Hematopoietic multipotent progenitor cell treated with erythropoietin and hydrocortisone succinate and interleukin-3 and kit ligand, for 4 days (in vitro differentiated cells): ENCODE measurements around the gene EFR3B.

Experiments used
- DNase-seq: peaks from one replicate; pipeline ENCODE4 v3.0.0-alpha.2; 2015

EFR3B gene

DNA sequence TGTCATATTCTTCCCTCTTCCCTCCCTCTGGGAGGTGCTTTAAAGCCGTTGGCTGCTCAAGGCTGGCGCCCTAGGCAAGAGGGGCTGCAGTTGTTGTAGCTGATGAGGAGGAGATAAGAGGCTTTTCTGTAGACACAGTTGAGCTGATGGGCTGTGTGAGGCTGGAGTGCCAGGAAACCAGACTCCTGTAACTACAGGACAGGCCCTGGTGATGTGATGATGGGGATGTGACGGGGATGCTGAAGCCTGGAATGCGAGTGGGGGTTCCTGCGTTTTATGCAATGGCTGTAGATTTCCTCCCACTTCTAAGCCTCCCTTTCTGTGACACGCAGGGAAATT is 5.7 kb upstream of the EFR3B start:
- DNase-seq: no peak

DNA sequence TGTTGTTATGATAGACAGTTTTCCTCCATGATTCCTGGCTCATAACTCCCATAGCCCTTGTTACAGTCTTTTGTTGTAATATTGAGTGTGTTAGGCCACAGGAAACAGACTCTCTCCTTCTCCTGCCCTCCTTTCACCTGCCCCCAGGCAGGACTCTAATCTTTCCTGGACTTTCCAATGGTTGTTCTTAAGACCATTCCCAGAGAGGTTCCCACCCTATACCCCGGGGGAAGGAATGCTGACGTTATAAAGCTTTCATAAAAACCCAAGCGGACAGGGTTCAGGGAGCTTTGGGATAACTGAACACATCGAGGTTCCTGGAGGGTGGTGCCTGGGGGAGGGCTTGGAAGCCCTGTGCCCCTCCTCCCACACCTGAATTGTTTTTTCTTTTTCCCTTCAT is 2.8 kb upstream of the EFR3B start:
- no peak for DNase-seq

DNA sequence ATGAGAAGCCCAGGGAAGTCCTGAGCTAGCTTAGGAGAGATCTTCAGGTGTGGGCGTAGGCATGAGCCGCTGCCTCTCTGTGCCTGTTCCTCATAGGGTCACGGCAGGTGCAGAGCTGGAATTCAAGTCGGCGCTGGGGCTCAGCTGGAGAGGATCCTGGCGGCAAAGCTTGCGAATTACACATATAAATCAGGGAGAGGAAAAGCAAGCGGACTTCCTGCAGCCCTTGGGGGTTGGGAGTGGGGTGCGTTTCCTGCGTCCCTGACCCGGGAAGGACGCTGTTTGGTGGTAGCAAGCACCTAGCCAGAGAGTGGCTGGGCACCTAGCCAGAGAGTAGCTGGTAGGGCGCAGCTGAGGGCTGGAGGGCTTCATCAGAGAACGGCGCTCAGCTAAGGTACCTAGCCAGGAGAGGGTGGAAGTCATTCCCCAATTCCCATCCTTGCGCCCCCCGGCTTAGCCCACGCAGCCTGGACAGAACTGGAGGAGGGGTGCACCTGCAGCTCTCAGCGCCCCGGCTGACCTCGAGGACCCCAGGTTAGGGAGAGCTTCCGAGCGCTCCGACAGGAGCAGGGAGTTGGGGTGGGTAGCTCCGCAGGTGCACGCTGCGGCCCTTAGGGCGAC is 459 bp upstream of the EFR3B start:
- DNase-seq: peak; percentile 52

DNA sequence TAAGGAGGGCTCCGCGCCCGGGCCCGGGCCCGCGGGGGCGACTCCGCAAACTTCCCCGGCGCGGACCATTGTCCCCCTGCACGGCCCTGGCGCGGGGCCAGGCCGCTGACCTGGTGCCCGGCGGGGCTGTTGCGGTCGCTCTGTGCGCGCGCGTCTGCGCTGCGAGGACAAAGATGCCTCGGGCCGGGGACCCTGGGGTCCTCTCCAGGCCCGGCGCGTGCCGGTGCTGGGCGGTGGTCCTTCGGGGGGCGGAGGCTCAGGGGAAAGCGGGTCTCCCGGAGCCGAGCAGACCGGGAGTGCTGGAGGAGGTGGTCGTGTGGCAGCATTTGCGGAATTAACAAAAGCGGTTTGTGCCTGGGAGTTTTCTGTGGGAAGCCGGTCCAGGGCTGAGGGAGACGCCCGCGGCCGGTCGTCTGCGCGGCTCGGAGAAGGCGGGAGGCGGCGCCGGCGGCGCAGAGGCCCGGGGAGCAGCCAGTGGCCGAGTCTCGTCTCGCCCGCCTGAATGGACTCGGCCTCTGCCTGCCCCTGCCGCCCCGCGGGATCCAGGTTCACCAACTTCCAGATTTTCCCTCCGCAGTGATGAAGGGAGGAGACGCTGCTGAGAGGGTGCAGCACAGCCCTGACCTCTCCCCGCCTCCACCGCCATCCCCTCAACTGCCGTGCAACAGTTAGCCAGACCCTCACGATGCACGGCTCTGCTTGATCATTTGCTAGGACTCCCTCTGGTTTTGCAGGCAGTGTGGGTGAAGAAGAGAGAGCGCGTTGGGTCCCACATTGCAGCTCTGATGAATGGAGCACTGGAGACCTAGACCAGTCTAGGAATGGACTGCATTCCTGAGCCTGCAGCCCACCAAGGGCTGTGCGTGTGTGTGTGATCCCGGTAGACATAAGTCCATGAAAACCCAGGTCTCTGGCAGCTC is 705 bp downstream of the EFR3B start:
- peak; percentile 30 for DNase-seq

DNA sequence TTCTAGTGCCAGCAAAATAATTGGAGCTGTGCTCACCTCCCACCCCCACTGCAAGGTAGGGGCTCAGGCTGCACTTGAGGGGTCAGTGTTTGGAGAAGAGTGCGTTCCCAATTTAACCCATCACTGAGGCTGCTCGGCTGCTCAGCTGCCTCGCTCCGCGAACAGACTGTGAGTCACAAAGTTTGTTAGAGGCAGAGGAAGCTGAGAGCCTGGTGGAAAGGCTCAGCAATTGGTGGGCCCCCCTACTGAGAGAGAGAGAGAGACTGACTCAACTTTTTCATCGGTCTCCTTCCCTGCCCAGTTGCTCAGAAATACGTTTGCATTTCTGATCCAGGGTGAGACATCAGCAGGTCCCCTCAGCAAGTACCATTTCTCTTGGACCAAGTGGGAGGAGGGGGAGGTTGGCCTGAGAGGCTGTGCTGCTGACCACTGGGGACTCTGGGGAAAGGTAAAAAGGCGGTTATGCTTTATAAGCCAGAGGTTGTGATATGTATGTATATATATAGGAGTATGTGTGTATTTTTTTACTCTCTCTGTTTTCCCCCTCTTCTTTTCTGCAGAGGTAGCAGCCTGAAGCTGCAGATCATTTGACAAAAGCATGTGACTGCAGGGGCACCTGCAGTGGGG is 1.5 kb downstream of the EFR3B start:
- peak; percentile 48 for DNase-seq

DNA sequence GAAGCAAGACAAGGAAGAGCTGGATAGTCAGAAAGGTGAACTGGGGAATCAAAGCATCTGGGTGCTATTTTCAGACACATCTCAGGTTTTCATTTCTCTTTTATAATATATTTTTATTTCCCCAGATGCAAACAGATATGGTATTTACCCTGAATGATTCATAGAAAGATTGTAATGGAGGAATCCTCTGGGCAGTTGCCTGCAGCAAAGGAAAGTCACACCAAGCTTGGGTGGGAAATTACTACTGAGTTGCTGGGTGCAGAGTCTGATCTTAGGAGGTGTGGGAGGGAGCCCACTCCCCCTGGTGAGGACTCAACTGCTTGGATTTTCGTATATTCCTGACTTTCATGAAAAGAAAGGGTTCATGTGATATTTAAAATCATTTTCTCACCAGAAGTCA is 2.1 kb downstream of the EFR3B start:
- no peak for DNase-seq

DNA sequence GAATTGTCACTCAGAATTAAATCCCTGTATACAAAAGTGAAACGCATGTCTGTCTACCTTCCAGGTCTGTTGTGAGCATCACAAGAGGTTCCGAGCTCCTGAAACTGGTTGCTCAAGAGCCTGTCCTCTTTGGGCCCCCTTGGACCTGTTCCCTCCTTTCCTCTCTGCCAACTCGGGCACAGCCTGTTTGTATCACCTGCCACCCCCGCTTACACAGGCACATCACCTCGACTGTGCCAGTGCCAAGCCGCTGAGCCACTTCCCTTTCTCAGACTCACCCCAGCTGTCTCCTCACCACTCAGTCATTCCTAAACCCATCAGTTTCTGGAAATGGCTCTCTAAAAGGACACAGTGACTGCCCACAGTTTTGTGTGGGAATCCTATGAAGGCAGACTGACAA is 3.1 kb downstream of the EFR3B start:
- DNase-seq: no peak

DNA sequence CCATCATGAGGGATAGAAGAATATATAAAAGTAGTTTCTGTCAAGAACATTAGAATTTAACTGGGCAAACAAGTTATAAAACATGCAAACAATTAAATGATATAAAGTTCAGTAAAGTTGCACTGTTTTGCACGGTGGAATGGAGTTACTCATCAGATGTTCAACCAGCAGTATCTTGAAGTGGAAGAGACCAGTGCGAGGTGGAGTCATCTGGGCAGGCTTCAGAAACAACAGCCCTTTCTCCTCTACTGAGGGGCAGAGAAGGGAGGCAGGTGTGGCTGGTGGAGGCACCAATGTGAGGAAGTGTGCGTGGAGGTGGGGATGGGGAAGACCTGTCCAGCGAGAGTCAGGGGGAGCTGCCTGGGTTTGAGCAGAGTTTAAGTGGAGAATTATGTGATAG is 7.5 kb downstream of the EFR3B start:
- DNase-seq: no peak

DNA sequence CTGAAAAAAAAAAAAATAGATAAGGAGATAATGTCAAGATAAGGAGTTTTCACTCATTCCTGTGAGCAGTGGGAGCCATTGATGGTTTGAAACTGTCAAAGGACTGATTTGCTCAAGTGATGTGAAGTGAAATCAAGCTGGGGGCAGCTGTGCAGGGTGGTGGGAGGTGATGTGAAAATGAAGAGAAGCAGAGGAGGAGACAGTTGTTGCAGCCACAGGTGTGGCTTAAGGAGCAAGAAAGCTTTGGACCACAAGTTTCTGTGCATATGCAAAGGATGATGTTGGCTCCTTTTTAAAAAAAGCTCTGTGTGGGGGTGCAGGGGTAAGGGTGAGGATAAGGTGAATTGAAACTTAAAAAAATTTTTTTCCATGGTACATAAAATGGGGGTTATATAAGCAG is 8.3 kb downstream of the EFR3B start:
- no peak for DNase-seq

DNA sequence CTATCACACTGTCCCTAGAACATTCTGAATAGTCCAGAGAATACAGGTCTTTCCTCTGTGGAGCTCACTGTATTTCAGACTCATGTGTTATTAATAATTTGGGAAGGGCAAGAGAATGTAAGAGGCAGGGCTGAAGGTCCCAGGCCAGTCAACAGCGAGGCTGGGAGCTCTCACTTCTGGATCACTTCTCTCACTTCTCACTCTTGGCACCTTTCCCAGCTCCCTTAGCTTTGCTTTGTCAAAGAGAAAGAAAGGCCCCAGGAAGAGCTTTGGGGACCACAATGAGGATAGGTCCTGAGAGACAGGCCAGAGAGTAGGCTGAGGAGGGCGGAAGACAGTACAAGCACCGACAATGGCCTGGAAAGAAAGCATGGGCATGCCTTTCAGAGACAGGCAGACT is 11.2 kb downstream of the EFR3B start:
- DNase-seq: no peak

DNA sequence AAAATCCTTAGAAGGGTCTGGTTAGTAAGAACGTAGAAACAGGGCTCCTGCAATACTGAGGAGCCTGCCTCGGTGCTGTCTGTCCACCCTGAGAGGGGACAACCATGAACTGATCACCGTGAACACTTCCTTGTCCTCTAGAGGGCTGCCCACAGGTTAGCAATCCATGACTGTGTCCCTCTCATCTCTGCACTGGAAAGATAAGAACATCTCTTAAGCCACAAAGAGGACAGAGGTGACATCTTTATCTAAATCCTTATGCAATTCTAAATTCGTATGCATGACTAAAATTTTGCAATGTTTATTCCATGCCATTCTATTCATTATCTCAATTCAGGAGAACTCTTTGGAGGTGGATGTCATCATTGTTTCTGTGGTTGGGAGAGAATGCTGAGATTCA is 12.8 kb downstream of the EFR3B start:
- peak; percentile 36 for DNase-seq

DNA sequence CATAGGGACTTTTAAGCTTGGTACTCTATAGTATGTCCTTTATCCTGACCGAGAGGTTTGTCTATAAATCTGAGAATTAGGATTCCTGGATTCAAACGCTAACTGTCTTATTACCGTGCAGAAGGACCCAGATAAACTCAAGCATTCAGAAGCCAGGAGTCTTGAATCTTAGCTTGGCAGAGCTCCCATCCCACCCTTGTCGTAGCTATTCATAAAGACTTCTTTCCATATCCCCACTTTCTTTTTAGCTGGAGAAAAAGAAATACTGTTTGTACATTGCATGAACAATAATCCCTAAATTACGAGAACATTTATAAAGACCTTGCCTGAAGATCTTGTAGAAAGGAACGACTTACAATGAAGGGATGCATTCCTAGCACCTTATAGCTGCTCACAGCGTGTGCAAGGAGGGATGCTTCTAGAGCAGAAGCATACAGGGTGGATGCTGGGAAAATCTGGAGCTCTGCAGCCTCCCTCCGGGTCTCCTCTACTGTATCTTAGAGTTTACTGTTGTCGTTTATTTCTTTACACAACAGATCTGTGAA is 13.6 kb downstream of the EFR3B start:
- DNase-seq: no peak

DNA sequence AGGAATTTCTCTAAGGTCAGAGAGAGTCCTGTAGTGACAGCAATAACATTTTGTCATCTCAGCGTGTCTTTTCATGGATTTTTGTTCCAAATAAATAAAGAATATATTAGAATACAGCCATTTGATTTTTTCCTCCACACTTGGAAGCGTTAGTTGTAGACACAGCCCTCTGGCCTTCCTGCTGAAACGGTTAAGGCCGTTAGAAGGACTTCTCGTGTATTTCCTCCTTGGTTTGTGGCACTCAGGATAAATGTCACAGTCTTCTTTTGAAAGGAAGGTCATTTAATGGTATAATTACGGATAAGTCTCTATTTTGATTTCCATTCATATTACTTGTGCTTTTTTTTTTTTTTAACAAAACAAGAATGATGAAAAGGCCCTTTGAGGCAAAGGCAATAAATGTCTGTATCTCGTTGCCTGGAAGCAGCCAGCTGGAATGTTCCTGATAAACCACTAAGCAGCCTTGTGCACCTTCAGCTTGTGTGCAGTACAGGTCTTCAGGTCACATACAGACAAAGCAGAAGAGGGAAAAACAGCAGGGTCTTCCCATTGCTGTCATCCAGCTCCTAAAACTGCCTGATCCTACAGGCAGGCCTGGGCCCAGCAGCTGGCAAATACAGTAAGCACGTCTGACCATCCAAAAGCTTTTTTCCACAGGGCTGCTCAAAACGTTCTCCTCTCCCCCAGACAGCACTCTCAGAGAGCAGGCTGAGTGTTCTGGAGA is 14.4 kb downstream of the EFR3B start:
- no peak for DNase-seq

DNA sequence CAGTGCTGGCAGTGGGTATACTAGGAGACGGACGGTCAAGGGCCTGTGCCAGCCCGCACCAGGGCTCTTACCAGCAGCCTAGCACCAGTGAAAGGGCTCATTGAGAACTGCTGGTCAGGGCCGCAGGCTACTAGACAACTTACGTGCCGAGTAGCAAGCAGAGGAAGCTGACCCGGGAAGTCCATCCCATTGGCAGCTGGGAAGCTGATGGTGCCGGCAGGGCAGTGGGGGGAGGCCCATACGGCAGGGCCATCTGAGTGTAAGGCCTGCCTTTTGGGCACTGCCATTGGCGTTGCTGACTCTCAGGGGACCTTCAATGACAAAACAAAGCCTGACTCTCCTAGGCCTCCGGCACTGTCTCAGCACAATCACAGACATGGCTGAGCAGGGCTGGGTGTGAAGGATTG is 20.6 kb downstream of the EFR3B start:
- DNase-seq: no peak

DNA sequence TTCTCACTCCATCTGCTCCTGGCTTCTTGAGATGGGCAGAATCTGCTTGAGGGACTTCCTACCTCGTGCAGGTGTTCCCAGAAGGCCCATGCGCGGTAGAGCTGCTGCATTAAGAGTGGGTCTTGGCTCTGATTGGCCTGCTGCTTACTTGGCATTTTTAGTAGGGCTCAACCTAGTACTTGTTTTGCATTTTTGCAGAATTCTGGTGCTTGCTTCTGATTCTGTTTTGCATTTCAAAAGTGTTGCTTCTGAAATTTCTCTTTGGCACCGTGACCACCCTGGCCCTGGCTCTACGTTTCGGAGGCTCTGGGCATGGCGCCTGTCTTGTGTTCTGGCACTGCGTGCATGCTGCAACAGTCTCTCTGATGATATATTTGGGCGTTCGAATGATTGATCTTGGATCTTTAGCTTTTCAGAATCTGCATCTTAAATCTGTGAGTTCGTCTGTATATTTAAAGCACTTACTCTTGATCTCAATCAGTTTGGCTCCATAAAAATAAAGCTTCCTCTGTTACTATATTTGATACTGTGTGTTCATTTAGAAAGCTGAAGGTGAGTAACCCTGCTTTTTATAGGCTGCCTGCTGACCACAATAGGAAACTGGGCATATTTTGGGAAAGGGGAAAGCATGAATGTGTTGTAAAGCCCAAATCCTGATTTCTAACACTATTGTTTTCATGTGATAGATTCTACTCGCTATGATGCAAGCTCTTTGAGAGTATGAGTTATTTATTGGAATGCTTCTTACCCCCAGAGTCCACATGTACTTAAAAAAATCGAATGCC is 22.2 kb downstream of the EFR3B start:
- no peak for DNase-seq

DNA sequence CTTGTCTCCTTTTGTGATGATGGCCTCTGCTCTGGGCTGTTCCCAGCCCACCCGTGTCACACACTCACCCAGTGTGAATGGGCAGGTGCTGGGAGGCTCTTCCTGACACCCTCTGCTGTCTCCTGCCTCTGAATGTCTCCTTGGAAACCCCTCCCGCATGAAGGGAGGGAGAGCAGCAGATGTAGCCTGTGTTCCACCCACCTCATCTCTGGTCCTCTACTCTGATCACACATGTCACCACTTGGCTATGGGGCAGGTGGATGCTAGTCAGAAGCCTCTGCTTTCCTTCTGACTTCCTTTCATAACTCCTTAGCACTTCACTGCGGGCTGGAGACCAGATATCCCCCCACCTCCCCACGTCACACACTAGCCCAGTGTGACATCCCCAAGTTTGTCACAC is 23.9 kb downstream of the EFR3B start:
- DNase-seq: no peak

DNA sequence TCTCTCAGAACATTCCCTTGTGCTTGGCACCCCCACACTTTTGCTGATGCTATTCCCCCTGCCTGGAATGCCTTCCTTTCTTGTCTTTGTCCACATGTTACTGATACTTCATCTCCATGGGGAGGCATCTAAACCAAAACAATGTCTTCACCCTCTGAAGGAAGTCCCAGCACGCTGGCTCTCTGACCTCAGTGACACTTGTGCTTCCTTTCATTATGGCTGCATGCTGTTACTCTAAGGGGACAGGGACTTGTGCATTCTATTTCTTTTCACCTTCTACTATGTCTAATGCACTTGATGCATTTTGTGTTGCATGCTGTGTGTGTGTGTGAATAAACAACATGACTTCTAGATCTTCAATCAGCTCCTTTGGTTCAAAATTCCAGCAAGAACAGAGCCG is 24.6 kb downstream of the EFR3B start:
- no peak for DNase-seq

DNA sequence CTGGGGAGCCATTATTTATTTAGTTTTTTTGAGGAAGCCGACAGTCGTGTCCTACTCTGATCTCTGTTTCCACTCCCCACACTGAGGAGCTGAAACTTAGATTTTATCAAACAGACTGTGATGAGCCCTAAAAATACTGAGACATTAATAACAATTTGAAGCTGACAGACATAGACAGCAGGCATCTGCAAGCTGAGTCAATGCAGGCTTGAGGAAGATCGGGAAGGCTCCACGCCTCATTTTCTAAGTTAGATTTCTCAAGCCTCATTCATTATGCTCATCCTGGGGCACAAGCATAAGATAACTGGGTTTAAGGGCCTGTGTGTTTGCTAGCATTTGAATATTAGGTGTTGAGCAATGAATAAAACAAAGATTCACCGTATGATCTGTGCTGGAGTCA is 26.3 kb downstream of the EFR3B start:
- DNase-seq: no peak

DNA sequence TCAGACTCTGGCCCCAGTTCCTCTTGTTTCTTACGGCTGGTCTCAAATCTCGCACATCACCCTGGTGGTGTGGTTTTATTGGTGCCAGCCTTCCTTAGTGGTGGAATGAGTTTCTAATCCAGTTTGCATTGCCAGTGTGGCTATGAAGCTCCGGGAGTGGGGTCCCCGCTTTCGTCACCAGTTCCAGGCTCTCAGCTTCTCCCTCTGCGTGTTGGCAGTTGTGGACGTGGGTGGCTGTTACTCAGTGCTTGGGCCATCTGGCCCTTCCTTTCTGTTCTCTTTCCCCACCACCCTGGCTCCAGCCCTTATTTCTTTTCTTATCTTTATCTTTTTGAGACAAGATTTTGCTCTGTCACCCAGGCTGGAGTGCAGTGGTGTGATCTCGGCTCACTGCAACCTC is 30.1 kb downstream of the EFR3B start:
- no peak for DNase-seq

DNA sequence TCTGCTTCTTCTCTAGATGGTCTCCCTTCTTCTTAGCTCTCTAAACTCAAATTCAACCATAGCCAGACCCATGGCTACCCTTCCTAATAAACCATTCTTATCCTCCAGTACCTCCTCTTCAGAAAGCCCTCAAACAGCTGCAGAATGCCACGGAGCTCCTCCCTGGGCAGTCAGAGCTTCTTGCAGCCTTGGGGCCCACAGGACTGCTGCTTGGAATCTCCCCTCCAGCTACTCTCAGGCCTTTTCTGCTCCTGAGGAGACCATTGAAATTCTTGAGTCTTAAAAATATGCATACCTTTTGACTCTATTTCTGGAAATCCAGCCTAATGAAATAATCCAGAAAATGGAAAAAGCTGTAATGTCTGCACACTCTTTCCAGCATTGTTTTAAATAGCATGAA is 30.7 kb downstream of the EFR3B start:
- no peak for DNase-seq

DNA sequence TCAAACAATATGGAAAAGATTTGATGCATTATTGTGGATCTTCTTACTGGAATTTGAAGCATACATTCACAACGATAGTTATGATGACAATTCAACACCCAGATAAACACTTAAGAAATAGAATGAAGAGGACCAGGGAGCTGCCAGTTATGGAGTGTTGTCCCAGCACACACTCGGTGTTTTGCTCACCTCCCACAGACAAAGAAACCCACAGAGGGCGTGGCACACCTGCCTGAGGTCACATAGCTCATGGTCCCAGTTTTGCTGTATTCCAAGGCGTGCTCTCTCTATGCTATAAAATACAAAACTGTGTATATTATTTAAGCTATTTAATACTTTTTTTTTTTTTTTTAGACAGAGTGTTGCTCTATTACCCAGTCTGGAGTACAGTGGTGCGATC is 31.1 kb downstream of the EFR3B start:
- no peak for DNase-seq

DNA sequence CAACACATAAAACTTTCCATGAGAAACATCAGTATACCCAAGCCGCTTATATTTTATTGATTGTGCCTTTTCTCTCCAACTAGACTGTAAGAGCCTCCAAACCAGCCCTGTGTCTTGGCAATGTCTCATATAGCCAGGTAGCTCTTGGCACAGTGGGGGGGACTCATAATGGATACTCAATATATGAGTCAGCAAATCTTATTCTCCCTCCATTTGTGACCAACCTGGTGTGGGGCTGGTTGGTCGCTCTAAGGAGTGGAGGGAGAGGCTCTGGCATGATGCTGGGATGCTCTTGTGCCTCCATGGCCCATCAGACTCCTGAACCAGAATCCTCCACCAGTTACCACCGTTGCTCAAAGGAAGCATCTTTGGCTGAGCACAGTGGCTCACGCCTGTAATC is 32.0 kb downstream of the EFR3B start:
- no peak for DNase-seq

DNA sequence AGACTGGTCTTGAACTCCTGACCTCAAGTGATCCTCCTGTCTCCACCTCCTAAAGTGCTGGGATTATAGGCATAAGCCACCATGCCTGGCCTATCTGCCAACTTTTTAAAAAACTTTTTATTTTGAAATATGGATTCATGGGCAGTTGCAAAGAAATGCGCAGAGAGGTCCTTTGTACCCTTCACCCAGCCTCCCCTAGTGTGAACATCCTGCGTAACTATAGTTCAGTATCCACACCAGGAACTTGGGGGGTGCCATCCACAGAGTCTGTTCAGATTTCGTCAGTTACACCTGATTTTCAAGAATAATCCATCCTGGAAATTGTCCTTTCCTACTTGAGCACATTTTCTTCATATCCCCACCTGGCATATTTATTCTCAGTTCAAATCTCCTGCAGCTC is 33.0 kb downstream of the EFR3B start:
- no peak for DNase-seq
